SK-N-SH (cell line): ENCODE results near the gene PRKD3.

ENCODE experiments used
- CTCF ChIP-seq: fragments of 200-600 bp; sonication (generic); IDR thresholded peaks from 2 replicates; pipeline ENCODE4 v1.6.1; 2017; ENCODE audit warnings: antibody characterized with exemption, mild to moderate bottlenecking, moderate library complexity
- EP300 ChIP-seq, 2 experiments: IDR thresholded peaks; 2 replicates each; pipeline versions ENCODE4 v1.4.0 to v1.6.1; 2012; ENCODE audit warnings: borderline replicate concordance in 1 of 2, low read depth in 1 of 2, low read length in 1 of 2
- FOXM1 ChIP-seq: IDR thresholded peaks from 2 replicates; pipeline ENCODE4 v1.4.0; 2012; ENCODE audit warnings: low read depth, mild to moderate bottlenecking
- JUND ChIP-seq: IDR thresholded peaks from 2 replicates; pipeline ENCODE4 v1.4.0; 2012
- MAX ChIP-seq: IDR thresholded peaks from 2 replicates; pipeline ENCODE4 v1.4.0; 2012; ENCODE audit warnings: low read depth
- PBX3 ChIP-seq: IDR thresholded peaks from 2 replicates; pipeline ENCODE4; 2012
- POLR2AphosphoS5 ChIP-seq: IDR thresholded peaks from 2 replicates; pipeline ENCODE4 v1.6.1; 2012; ENCODE audit warnings: low read depth, low read length
- REST ChIP-seq: IDR thresholded peaks from 2 replicates; pipeline ENCODE4 v1.6.1; 2012; ENCODE audit warnings: mild to moderate bottlenecking, low read depth, low read length, moderate library complexity
- RXRA ChIP-seq: IDR thresholded peaks from 2 replicates; pipeline ENCODE4 v1.4.0; 2012; ENCODE audit warnings: low read depth, mild to moderate bottlenecking, borderline replicate concordance
- SMC3 ChIP-seq: IDR thresholded peaks from 2 replicates; pipeline ENCODE4 v1.6.1; 2012; ENCODE audit warnings: low read depth, low read length, improper control_type of control experiment
- TAF1 ChIP-seq: IDR thresholded peaks from 2 replicates; pipeline ENCODE4 v1.6.1; 2012; ENCODE audit warnings: low read depth, mild to moderate bottlenecking, low read length, moderate library complexity, borderline replicate concordance
- TCF12 ChIP-seq: IDR thresholded peaks from 2 replicates; pipeline ENCODE4 v1.4.0; 2012
- YY1 ChIP-seq: IDR thresholded peaks from 2 replicates; pipeline ENCODE4 v1.4.0; 2012; ENCODE audit warnings: low read depth, mild to moderate bottlenecking

GRCh38 chr2:37295469-37296073, 29.1 kb downstream of the PRKD3 start:
- no peak for TF ChIP-seq TAF1
- no peak for TF ChIP-seq TCF12
- TF ChIP-seq RXRA = no peak
- no peak for TF ChIP-seq POLR2AphosphoS5
- no peak for TF ChIP-seq MAX
- no peak for TF ChIP-seq CTCF
- no peak for TF ChIP-seq JUND
- no peak for TF ChIP-seq PBX3
- no peak for TF ChIP-seq YY1
- TF ChIP-seq REST = no peak
- TF ChIP-seq EP300 (IDR thresholded peaks at IDR 0.05; ENCODE audit: borderline replicate concordance in 1 of 2, low read depth in 1 of 2, low read length in 1 of 2) = no peak
- no peak for TF ChIP-seq FOXM1
- TF ChIP-seq SMC3 = no peak
